Mesendoderm (in vitro differentiated cells): Measurements from ENCODE around the gene LIPE. TPM values are rescaled to one million over a fixed set of nuclear protein-coding genes. Genes with fewer than 3 reads are reported as not detected.

Experiments
- small RNA-seq: library from polyadenylated mRNA; stranded (forward); fragments of <200 nt; extraction: miRNeasy Mini kit (QIAGEN cat#:217004); gene quantifications from one replicate; pipeline ENCODE3, GENCODE V24; 2013; ENCODE audit not compliant: insufficient read depth

Gene LIPE

Small RNAs within 50 kb of the gene (small RNA-seq; reads per million reads assigned to genes)
- not detected for gene RNU4-60P
